GM23338 (cell line): ENCODE measurements around the gene SNRPA. TPM values are rescaled to one million over a fixed set of nuclear protein-coding genes. Genes with fewer than 3 reads are reported as not detected.

Experiments
- ATAC-seq: fragments of 200-7000 bp; cut with Tn5 transposase; 3 replicates; pipeline ENCODE4 v1.9.1; 2020
- DNase-seq: peaks from one replicate; pipeline ENCODE4 v3.0.0-alpha.2; 2015; ENCODE audit warnings: low spot score
- H2AFZ ChIP-seq: fragments of 200-600 bp; sonication (generic); 2 replicates; pipeline ENCODE4 v1.8.0; 2016; ENCODE audit warnings: antibody characterized with exemption, mild to moderate bottlenecking, moderate library complexity
- H3F3A ChIP-seq: fragments of 200-600 bp; sonication (generic); replicated peaks from 2 replicates; pipeline ENCODE4 v1.8.0; 2017; ENCODE audit warnings: antibody characterized with exemption, mixed run types, low read depth
- H3K27ac ChIP-seq: fragments of 200-600 bp; sonication (generic); 2 replicates; pipeline ENCODE4 v1.6.1; 2016; ENCODE audit warnings: low read depth
- H3K27me3 ChIP-seq: fragments of 200-600 bp; sonication (generic); 2 replicates; pipeline ENCODE4 v1.8.0; 2016; ENCODE audit warnings: mild to moderate bottlenecking, mixed run types, moderate library complexity; ENCODE audit not compliant: insufficient read depth
- H3K36me3 ChIP-seq: fragments of 200-600 bp; sonication (generic); 2 replicates; pipeline ENCODE4 v1.8.0; 2016; ENCODE audit warnings: mild to moderate bottlenecking; ENCODE audit not compliant: insufficient read depth
- H3K4me1 ChIP-seq: fragments of 200-600 bp; sonication (generic); 2 replicates; pipeline ENCODE4 v1.8.0; 2016; ENCODE audit warnings: mild to moderate bottlenecking, moderate library complexity; ENCODE audit not compliant: insufficient read depth
- H3K4me2 ChIP-seq: fragments of 200-600 bp; sonication (generic); 2 replicates; pipeline ENCODE4 v1.7.1; 2017; ENCODE audit warnings: mixed run types
- H3K4me3 ChIP-seq: fragments of 200-600 bp; sonication (generic); 2 replicates; pipeline ENCODE4 v1.6.1; 2016; ENCODE audit warnings: mixed run types
- H3K79me2 ChIP-seq: fragments of 200-600 bp; sonication (generic); replicated peaks from 2 replicates; pipeline ENCODE4 v1.8.0; 2017; ENCODE audit warnings: mild to moderate bottlenecking; ENCODE audit not compliant: insufficient read depth
- H3K9me2 ChIP-seq: fragments of 200-600 bp; sonication (generic); 2 replicates; pipeline ENCODE4 v1.8.0; 2017; ENCODE audit not compliant: insufficient read depth
- H4K20me1 ChIP-seq: fragments of 200-600 bp; sonication (generic); replicated peaks from 2 replicates; pipeline ENCODE4 v1.8.0; 2017; ENCODE audit warnings: mild to moderate bottlenecking; ENCODE audit not compliant: insufficient read depth
- H3K27ac Mint-ChIP-seq: 2 replicates; pipeline ENCODE4 v1.8.0; 2020; ENCODE audit warnings: inconsistent platforms, mild to moderate bottlenecking, moderate library complexity, mixed read lengths
- H3K27me3 Mint-ChIP-seq: 3 replicates; pipeline ENCODE4 v1.8.0; 2022; ENCODE audit warnings: low read depth, mild to moderate bottlenecking, moderate library complexity, mixed read lengths, inconsistent platforms; ENCODE audit not compliant: insufficient read depth, poor library complexity
- H3K36me3 Mint-ChIP-seq: 3 replicates; pipeline ENCODE4 v1.8.0; 2021; ENCODE audit warnings: low read depth, mild to moderate bottlenecking, inconsistent platforms, moderate library complexity, mixed read lengths
- H3K4me1 Mint-ChIP-seq: 3 replicates; pipeline ENCODE4 v1.8.0; 2020; ENCODE audit warnings: mild to moderate bottlenecking, inconsistent platforms, mixed read lengths
- H3K4me3 Mint-ChIP-seq: 3 replicates; pipeline ENCODE4 v1.8.0; 2021; ENCODE audit warnings: moderate library complexity, mild to moderate bottlenecking, inconsistent platforms, mixed read lengths
- H3K9me3 Mint-ChIP-seq: 3 replicates; pipeline ENCODE4 v1.8.0; 2020; ENCODE audit warnings: moderate library complexity, mild to moderate bottlenecking, inconsistent platforms, mixed read lengths
- EZH2 ChIP-seq: fragments of 200-600 bp; sonication (generic); IDR thresholded peaks from one replicate; pipeline ENCODE4 v1.8.0; 2017; ENCODE audit warnings: antibody characterized with exemption, mild to moderate bottlenecking, low read depth; ENCODE audit not compliant: unreplicated experiment
- JUNB ChIP-seq: IDR thresholded peaks from one replicate; pipeline ENCODE4 v1.6.1; 2016; ENCODE audit warnings: antibody characterized with exemption; ENCODE audit not compliant: unreplicated experiment
- REST ChIP-seq: IDR thresholded peaks from one replicate; pipeline ENCODE4 v1.6.1; 2018; ENCODE audit warnings: antibody characterized with exemption; ENCODE audit not compliant: unreplicated experiment
- STAT1 ChIP-seq: IDR thresholded peaks from one replicate; pipeline ENCODE4 v1.6.1; 2016; ENCODE audit warnings: antibody characterized with exemption; ENCODE audit not compliant: unreplicated experiment
- polyA plus RNA-seq: library from polyadenylated mRNA; unstranded; fragments of >200 nt; fragmentation: Nextera tagmentation; extraction: Ambion mirVana; gene quantifications from 2 replicates; pipeline ENCODE4 v1.2.1, GENCODE V29; 2016
- total RNA-seq: library from RNA; depleted of rRNA; stranded (reverse); fragments of >200 nt; shearing (Covaris generic); gene quantifications from 2 replicates; pipeline ENCODE4 v1.2.3, GENCODE V29; 2014
- TF ChIP-seq, protein P1 (sequence below): IDR thresholded peaks from 2 replicates; pipeline ENCODE4 v1.6.1; 2016; ENCODE audit warnings: antibody characterized with exemption

Gene SNRPA
- total and polyA plus RNA-seq, 2 experiments from 2014 or later, result 295 to 326 TPM

- Histone ChIP-seq H3K9me2 (no peaks in the 10 kb centered on the region), H3K27ac (no peak overlapping the region), H2AFZ (no peak overlapping the region), H3F3A (no peaks in the 10 kb centered on the region), H3K4me3 (no peak overlapping the region), H3K27me3 (no peaks in the 10 kb centered on the region), H4K20me1 (no peaks in the 10 kb centered on the region; the same call in 1 of the 2 replicates), H3K4me2 (no peak overlapping the region), H3K36me3 (peaks cover 15% of the 10 kb centered on the region), H3K79me2 (no peaks in the 10 kb centered on the region), H3K4me1 (no peaks in the 10 kb centered on the region)
- TF ChIP-seq STAT1 (no peak), JUNB (no peak)
- Mint-ChIP-seq H3K27me3 (peaks cover 4% of the 10 kb centered on the region), H3K36me3 (peaks cover 52% of the 10 kb centered on the region), H3K4me1 (no peaks in the 10 kb centered on the region), H3K27ac (no peak overlapping the region), H3K9me3 (no peaks in the 10 kb centered on the region), H3K4me3 (no peak overlapping the region)
- DNase-seq (no peak), ATAC-seq (no peak)
Measured at GRCh38 chr19:40733149-40733548, 17.9 kb upstream of the SNRPA start.

- DNase-seq (no peak), ATAC-seq (no peak)
- Histone ChIP-seq H3F3A (no peaks in the 10 kb centered on the region), H2AFZ (no peak overlapping the region), H3K79me2 (no peaks in the 10 kb centered on the region), H4K20me1 (no peaks in the 10 kb centered on the region; the same call in 1 of the 2 replicates), H3K9me2 (no peaks in the 10 kb centered on the region), H3K4me1 (no peaks in the 10 kb centered on the region), H3K27me3 (no peaks in the 10 kb centered on the region), H3K4me3 (no peak overlapping the region), H3K36me3 (peaks cover 7% of the 10 kb centered on the region), H3K4me2 (no peak overlapping the region), H3K27ac (no peak overlapping the region)
- Mint-ChIP-seq H3K36me3 (peaks cover 53% of the 10 kb centered on the region), H3K4me1 (no peaks in the 10 kb centered on the region), H3K27me3 (peaks cover 10% of the 10 kb centered on the region), H3K27ac (no peak overlapping the region), H3K9me3 (0 out of 3 replicates have a peak, but pooled peaks cover 3% of the 10 kb centered on the region), H3K4me3 (no peak overlapping the region; the same call in 2 of the 3 replicates)
- no peak for TF ChIP-seq EZH2
- no peak for TF ChIP-seq JUNB
- TF ChIP-seq STAT1, result no peak
- no peak for TF ChIP-seq REST
- TF ChIP-seq, protein P1, sequence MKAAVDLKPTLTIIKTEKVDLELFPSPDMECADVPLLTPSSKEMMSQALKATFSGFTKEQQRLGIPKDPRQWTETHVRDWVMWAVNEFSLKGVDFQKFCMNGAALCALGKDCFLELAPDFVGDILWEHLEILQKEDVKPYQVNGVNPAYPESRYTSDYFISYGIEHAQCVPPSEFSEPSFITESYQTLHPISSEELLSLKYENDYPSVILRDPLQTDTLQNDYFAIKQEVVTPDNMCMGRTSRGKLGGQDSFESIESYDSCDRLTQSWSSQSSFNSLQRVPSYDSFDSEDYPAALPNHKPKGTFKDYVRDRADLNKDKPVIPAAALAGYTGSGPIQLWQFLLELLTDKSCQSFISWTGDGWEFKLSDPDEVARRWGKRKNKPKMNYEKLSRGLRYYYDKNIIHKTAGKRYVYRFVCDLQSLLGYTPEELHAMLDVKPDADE, result no peak
Measured at GRCh38 chr19:40735013-40735771, 15.8 kb upstream of the SNRPA start.
